Measurements from ENCODE around the gene RNF5.
"Not testable (repeated sequence)": the region's sequence is repeated elsewhere in the genome, so short reads cannot be mapped to it uniquely, and the experiment has no call there.

The RNF5 gene

DNA sequence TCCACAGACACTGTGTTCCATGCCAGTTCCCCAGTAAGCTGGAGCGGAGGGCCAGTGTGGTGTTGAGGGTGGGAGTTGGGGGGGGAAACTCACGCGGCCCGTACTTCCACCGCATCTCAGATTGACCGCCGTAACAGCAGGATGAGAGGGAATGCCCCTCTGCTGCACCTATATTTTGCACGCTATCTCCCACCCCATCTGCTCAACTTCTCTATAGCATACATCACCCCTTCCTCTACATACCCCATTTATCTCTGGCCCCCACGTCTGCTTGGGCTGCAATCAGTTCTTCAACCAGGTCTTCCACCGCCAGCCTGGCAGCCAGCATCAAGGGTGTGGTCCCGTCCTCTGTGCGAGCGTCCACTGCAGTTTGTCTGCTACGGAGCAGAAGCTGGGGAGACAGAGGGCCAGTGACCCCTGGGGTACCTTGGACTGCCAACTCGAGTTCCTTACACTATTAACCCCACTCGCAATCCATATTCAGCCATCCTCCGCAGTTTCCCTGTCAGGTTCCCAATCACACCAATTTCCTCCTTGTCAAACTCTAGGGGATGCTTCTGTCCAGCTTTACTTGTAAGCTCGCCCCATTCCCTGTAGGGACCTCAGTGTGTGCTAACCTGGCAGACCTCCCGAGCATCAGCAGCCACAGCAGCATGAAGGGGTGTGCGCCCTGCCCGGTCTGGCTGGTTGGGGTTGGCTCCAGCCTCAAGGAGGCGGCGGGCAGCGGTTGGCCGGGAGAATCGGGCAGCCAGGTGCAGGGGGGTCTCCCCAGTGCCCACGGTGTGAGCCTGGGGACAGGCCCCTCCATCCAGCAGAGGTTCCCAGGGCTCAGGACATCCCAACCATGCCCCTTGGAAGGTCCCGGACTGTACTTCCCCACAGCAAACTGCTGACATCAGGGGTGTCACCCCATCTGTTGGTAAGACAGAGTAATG, 18.7 kb downstream of the RNF5 start:
- DNase-seq (ENCODE audit: low spot score in 2 of 2) (no peak), ATAC-seq (no peak)
- Mint-ChIP-seq H3K4me3 (peak overlapping the region; percentile 99), H3K4me1 (peaks cover 51% of the 10 kb centered on the region), H3K27ac (peak overlapping the region; percentile 99), H3K36me3 (peaks cover 28% of the 10 kb centered on the region), H3K9me3 (no peaks in the 10 kb centered on the region)

DNA sequence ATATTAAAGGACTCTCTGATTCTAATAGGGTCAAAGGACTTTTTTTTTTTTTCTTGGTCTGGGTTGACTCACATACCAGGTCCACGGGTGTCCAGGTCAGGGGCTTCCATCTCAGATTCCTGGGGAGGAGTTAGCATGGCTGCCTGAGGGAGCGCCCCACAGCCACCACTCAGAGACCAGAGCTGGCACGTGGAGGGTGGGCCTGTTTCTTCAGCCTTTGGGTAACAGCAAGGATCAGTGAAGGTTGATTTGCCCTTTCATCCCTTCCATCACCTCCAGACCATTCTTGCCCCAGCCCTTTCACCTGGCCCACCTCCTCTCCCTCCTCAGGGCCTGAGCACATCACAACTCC, 20.1 kb downstream of the RNF5 start:
- ATAC-seq, result no peak
- Mint-ChIP-seq H3K4me3 (no peak overlapping the region), H3K9me3 (no peaks in the 10 kb centered on the region), H3K27ac (no peak overlapping the region), H3K36me3 (peaks cover 19% of the 10 kb centered on the region), H3K4me1 (peaks cover 37% of the 10 kb centered on the region)
- no peak for DNase-seq (ENCODE audit: low spot score in 2 of 2)

DNA sequence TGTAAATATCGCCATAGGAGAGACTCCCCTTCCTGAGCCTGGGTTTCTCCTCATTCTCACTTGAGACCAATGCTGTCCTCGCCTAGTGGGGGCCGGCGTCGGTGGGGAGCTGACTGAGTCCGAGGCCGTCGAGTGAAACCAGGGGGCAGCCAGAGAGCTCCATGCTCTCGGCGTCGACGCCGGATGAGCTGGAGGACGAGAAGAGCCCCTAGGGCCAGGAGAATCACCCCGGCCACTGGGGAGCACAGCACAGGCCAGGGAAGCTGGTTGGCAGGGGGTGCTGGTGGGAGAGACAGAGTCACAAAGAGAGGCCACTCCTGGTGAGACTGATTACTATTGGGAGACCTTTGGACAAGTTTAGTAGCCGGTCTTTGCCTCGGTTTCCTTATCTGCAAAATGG, 20.7 kb downstream of the RNF5 start:
- DNase-seq (ENCODE audit: low spot score in 2 of 2), result no peak

DNA sequence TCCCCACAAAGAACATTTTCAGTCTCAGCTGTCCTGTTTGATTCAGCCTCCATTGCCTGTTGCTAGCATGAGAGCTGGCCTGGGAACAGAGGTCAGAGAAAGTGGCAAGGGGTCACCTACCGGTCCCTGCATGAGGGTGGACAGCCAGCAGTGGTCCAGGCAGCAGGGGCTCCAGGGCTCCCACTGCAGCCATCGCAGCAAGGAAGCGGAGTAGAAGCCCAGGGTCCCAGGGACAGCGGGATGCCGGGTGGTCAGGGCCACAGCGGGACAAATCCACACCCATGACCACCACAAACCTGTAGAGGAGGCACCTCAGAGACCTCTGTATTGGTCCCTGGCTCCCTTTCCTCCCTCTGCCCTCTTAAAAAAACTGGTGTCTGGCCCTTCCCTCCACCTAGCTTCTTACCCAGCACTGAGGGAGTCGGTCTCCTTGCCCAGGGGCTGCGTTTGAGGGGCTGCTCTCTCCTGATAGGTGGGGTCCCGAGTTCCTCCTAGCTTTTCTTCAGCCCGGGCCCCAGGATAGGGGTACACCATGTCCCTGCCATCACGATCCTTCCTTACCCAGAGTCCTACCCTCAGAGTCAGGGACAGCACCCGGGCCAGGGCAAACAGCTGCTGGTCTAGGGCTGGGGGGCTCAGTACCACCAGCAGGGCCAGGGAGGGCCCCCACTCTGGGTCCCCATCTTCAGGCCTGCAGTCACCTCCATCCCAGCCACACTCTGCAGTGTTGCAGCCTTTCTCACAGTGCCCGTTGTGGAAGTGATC, 22.7 kb downstream of the RNF5 start:
- Mint-ChIP-seq H3K4me1 (peaks cover 14% of the 10 kb centered on the region), H3K27ac (no peak overlapping the region), H3K36me3 (peaks cover 14% of the 10 kb centered on the region), H3K9me3 (no peaks in the 10 kb centered on the region), H3K4me3 (no peak overlapping the region)
- ATAC-seq (no peak), DNase-seq (ENCODE audit: low spot score in 2 of 2) (no peak)

More for the DNA sequence above, 20.7 kb downstream of the RNF5 start:
- Mint-ChIP-seq H3K27ac (no peak overlapping the region), H3K36me3 (peaks cover 19% of the 10 kb centered on the region), H3K9me3 (no peaks in the 10 kb centered on the region), H3K4me3 (no peak overlapping the region), H3K4me1 (peaks cover 32% of the 10 kb centered on the region)
- no peak for ATAC-seq

DNA sequence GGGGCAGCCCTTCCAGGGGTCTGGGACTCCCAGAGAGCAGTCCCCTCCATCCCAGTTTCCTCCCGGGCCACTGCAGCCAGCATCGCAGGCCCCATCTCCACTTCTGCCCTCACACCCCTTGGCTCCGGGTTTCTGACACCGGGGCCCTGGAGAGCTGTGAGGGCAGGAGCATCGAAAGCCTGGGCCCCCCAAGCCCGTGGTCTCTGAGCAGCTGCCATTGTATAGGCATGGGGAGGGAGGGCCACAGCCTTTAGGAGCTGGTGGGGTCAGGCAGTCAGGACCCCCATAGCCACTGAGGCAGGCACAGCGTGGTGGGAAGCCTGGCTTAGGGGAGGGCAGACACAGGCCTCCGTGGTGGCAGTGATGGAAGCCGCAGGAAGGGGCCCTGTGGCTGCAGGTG, 24.0 kb downstream of the RNF5 start:
- no peak overlapping the region for H3K4me3 Mint-ChIP-seq
- no peaks in the 10 kb centered on the region for H3K9me3 Mint-ChIP-seq

DNA sequence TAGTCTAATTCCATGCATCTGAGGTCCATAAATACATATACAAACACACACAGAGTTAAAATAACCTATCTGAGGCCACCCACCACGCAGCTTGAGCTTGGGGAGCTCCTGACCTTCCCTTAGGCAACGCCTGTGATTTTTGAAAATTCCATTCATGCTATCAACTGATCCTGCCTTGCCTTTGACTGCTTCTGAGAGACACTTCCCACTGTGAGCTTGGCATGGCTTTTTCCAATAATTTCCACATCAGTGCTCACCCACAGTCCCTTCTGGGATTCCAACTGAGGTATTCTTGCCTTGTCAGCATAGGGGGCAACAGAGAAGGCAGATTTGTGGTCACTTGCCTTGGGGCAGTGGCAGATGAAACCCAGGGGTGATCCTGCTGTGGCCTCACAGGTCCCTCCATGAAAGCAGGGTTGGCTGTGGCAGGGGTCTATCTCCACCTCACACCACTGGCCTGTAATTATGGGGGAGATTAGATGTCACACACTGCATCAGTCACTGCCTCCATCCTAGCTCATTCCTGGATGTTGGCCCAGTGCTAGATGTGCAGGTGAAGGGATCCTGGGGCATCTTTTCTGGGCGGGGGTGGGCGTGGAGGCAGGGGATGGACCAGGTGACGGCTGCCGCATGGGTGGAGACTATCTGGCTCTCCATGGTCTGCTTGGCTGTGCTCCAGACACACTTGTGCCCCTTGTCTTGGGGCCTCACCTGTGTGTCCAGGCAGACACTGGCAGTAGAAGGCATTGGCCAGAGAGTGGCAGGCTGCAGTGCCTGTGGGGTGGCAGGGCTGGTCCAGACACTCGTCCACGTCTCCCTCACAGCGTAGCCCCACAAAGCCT, 25.4 kb downstream of the RNF5 start:
- no peak overlapping the region for H3K27ac Mint-ChIP-seq
- H3K9me3 Mint-ChIP-seq, result no peaks in the 10 kb centered on the region
- no peak overlapping the region for H3K4me3 Mint-ChIP-seq
- ATAC-seq (no peak), DNase-seq (ENCODE audit: low spot score in 2 of 2) (no peak)
- no peaks in the 10 kb centered on the region for H3K4me1 Mint-ChIP-seq
- no peaks in the 10 kb centered on the region for H3K36me3 Mint-ChIP-seq

More for the DNA sequence above, 24.0 kb downstream of the RNF5 start:
- ATAC-seq (no peak), DNase-seq (ENCODE audit: low spot score in 2 of 2) (no peak)
- Mint-ChIP-seq H3K27ac (no peak overlapping the region), H3K36me3 (peaks cover 1% of the 10 kb centered on the region), H3K4me1 (peaks cover 1% of the 10 kb centered on the region)

DNA sequence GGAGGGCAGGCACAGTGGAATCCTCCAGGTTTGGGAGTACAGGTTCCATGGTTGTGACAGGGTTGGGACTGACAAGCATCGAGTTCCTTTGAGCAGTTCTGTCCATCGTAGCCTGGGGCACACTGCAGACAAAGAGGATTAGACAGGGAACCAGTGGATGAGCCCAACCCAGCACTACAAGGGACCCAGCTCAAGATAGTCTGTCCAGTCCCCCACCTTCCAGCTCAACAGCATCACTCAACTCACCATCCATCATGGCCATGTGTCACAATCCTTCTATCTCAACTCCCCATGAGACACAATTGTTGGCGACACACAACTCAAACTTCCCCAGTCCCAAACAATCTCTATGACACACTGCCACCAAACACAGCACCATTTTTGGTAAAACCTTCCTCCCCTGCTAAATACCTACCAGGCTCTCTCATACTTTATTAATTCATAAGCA, 26.1 kb downstream of the RNF5 start:
- Mint-ChIP-seq H3K4me1 (no peaks in the 10 kb centered on the region), H3K36me3 (no peaks in the 10 kb centered on the region), H3K4me3 (no peak overlapping the region), H3K9me3 (no peaks in the 10 kb centered on the region), H3K27ac (no peak overlapping the region)
- ATAC-seq (no peak), DNase-seq (ENCODE audit: low spot score in 2 of 2) (no peak)

DNA sequence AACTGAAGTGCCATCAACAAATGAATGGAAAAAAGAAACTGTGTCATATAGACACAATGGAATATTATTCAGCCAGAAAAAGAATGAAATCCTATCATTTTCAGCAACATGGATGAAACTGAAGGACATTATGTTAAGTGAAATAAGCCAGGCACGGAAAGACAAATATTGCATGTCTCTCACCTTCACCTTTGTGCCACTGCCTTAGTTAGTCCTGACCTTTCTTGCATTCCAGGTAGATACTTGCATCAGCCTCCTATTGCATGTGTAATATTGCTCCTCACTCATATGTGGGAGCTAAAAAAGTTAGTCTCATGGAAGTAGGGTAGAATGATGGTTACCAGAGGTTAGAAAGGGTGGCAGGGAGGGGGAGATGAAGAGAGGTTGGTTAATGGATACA, 30.8 kb downstream of the RNF5 start:
- Mint-ChIP-seq H3K9me3 (no peaks in the 10 kb centered on the region), H3K4me3 (no peak overlapping the region), H3K27ac (no peak overlapping the region), H3K36me3 (no peaks in the 10 kb centered on the region), H3K4me1 (no peaks in the 10 kb centered on the region)
- DNase-seq (ENCODE audit: low spot score in 2 of 2) (no peak), ATAC-seq (no peak)

DNA sequence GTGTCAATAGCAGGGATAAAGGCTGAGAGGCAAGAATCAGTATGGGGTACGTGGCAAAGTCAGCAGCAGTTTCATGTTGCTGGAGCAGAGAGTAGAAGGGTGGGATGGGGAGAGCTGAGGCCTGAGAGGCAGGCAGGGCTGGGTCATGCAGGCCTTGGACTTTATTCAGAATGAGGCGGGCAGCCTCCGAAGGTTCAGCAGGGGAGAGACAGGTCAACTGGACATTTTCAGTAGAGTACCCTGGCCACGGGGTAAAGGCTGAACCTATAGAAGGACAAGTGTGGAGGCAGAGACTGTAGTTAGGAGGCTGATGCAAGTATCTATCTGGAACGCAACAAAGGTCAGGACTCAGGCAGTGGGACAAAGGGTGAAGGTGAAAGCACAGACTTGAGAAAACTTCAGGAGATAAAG, 32.0 kb downstream of the RNF5 start:
- DNase-seq (ENCODE audit: low spot score in 2 of 2) (no peak), ATAC-seq (no peak)
- no peaks in the 10 kb centered on the region for H3K9me3 Mint-ChIP-seq
- H3K4me3 Mint-ChIP-seq, result no peak overlapping the region
- no peaks in the 10 kb centered on the region for H3K4me1 Mint-ChIP-seq
- no peaks in the 10 kb centered on the region for H3K36me3 Mint-ChIP-seq
- no peak overlapping the region for H3K27ac Mint-ChIP-seq

DNA sequence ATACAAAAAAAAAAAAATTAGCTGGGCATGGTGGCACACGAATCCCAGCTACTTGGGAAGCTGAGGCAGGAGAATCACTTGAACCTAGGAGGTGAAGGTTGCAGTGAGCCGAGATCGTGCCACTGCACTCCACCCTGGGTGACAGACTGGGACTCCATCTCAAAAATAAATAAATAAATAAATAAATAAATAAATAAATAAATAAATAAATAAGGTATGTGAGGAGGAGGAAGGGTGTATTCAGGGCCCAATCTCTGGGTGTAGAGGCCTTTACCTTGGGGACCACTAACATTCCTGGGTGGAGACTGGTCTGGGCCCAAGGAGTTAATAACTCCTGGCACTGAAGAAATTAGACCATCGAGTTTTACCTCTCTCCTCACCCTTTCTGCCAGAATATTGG, 33.2 kb downstream of the RNF5 start:
- H3K4me1 Mint-ChIP-seq; H3K9me3 Mint-ChIP-seq; H3K4me3 Mint-ChIP-seq; DNase-seq (ENCODE audit: low spot score in 2 of 2); H3K27ac Mint-ChIP-seq; ATAC-seq; H3K36me3 Mint-ChIP-seq: not testable (repeated sequence)

DNA sequence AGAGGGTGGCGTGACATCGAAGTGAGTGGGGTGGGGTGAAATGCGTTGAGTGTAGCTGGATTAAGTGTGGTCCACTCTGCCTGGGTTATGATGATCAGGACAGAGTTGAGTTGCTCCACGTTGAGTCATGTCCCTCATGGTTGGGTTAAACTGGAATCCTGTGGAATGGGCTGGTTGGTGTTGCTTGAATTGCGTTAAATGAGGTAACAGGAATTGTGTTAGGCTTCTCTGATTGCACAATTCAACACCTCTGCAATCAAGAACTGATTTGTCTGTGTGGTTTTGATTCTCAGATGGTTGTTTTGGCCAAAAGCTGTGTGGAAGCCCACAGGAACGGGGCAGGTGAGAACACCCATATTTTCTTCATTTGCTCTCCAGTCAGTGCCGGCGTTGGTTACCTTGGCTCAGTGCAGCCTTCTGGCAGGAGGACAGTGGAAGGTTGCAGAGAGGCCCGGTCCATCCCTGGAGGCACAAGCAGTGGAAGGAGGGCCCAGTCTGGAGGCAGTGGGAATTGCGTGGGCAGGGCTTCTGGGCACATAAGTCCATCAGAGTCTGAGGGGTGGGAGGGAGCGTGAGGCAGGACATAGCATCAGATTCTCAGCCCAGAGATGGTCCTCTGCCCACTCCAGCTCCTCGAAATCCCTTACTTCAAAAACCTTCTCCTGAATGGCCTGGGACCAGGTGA, 34.0 kb downstream of the RNF5 start:
- no peak overlapping the region for H3K4me3 Mint-ChIP-seq
- H3K9me3 Mint-ChIP-seq, result no peaks in the 10 kb centered on the region
- H3K36me3 Mint-ChIP-seq, result no peaks in the 10 kb centered on the region
- peak; percentile 26 for ATAC-seq
- H3K4me1 Mint-ChIP-seq, result no peaks in the 10 kb centered on the region
- peak overlapping the region; percentile 32 for H3K27ac Mint-ChIP-seq
- DNase-seq (ENCODE audit: low spot score in 2 of 2), result no peak

DNA sequence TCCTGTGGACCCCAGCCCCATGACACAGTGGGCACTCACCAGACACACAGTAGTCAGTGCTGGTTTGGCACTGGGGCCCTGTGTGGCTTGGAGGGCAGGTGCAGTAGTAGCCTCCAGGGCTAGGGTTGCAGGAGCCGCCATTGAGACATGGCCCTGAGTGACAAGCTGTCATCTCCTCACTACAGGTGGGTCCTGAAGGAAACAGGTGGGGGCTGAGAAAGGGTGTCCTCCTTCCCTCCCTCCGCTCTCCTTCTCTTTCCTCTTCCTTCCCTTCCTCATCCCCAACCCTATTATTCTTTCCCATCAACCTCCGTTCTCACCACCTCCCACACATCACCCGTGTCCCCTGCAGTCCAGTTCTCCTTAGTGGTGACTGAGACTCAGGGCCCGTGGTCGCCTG, 35.4 kb downstream of the RNF5 start:
- no peak overlapping the region for H3K4me3 Mint-ChIP-seq
- H3K4me1 Mint-ChIP-seq, result no peaks in the 10 kb centered on the region
- no peaks in the 10 kb centered on the region for H3K9me3 Mint-ChIP-seq
- H3K27ac Mint-ChIP-seq, result no peak overlapping the region
- no peaks in the 10 kb centered on the region for H3K36me3 Mint-ChIP-seq
- no peak for ATAC-seq
- no peak for DNase-seq (ENCODE audit: low spot score in 2 of 2)

DNA sequence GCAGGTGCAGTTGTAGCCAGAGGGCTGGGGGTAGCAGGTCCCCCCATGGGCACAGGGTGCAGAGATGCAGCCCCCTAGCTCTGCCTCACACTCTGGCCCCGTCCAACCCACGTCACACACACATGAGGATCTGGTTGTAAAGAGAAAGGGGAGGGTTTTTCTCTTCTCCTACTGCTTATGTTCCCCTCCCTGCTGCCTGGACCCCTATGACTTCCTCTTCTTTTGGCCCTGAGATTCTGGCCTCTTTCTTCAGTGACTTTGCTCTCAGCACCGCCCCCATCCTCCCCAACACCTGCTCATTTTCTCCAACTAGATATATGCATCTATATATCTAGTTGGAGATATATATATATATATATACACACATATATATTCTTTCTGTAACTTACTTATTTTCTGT, 35.9 kb downstream of the RNF5 start:
- ATAC-seq (no peak), DNase-seq (ENCODE audit: low spot score in 2 of 2) (no peak)
- no peak overlapping the region for H3K27ac Mint-ChIP-seq

DNA sequence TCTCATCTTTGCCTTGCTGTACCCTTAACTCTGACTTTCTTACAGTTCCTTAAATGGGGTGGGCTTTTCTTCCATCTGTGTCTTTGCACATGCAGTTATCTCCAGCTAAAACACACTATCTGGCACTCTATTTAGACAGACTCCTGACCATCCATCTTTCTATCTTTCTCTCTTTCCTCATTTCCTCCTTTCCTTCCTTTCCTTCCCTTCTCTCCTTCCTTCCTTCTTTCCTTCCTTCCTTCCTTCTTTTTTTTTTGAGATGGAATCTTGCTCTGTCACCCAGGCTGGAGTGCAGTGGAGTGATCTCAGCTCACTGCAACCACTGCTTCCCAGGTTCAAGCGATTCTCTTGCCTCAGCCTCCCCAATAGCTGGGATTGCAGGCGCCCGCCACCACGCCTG, 37.4 kb downstream of the RNF5 start:
- Mint-ChIP-seq H3K4me1 (no peaks in the 10 kb centered on the region), H3K9me3 (no peaks in the 10 kb centered on the region), H3K27ac (no peak overlapping the region), H3K36me3 (no peaks in the 10 kb centered on the region), H3K4me3 (no peak overlapping the region)
- ATAC-seq, result no peak
- DNase-seq (ENCODE audit: low spot score in 2 of 2), result no peak

More for the DNA sequence above, 35.9 kb downstream of the RNF5 start:
- no peaks in the 10 kb centered on the region for H3K36me3 Mint-ChIP-seq
- H3K4me3 Mint-ChIP-seq, result no peak overlapping the region
- no peaks in the 10 kb centered on the region for H3K9me3 Mint-ChIP-seq
- no peaks in the 10 kb centered on the region for H3K4me1 Mint-ChIP-seq

DNA sequence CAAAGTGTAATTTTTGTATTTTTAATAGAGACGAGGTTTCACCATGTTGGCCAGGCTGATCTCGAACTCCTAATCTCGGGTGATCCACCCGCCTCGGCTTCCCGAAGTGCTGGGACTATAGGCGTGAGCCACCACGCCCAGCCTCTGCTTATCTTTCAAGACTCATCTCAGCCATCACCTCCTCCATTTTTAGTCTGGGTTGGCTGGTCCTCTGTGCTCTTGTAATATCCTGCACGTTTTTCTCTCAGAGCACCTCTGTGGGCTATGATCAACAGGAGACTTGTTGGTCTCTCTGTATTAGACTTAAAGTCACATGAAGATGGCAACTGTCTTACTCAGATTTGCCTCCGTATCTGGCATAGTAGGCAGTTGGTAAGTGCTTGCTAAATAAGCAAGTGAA, 38.1 kb downstream of the RNF5 start:
- no peaks in the 10 kb centered on the region for H3K9me3 Mint-ChIP-seq
- no peak overlapping the region for H3K27ac Mint-ChIP-seq
- ATAC-seq (no peak), DNase-seq (ENCODE audit: low spot score in 2 of 2) (no peak)
- no peak overlapping the region for H3K4me3 Mint-ChIP-seq
- H3K4me1 Mint-ChIP-seq, result no peaks in the 10 kb centered on the region
- H3K36me3 Mint-ChIP-seq, result no peaks in the 10 kb centered on the region
